ENCODE data around the gene MIA2.
"Not testable (repeated sequence)": the region's sequence is repeated elsewhere in the genome, so short reads cannot be mapped to it uniquely, and the experiment has no call there.

The MIA2 gene

DNA sequence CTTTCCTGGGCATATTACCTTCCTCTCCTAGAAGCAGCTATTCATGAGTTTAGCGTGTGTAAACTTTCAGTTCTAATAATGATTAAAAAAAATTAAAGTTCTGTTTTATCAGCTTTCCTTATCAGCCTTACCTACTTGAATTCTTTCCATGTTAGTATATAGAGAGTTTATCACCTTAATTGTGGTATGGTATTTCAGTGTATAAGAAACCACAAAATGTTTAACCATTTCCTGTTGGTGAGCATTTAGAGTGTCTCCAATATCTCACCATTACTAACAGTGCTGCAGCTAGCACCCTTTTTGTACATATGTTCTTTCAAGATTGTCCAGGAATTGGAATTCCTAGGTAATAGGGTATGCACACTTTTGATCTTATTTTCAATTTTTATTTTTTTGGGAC, 109.1 kb downstream of the MIA2 start:
- no peak for DNase-seq

DNA sequence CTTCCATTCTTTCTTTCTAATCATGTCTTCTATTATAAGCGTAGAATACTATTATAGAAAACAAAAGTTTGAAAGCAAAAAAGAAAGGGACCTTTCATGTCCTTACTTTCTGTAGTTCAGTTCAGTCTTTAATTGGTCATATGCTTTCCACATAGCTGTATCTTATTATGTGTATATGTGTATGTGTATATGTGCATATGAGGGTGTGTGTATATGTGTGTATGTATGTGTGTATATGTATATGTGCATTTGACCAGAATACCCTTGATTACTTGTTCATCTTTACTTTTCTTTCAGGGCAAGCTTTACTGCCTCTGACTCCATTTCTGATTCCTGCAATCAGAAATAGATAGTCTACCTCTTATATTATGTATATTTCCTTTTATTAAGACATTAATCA, 109.9 kb downstream of the MIA2 start:
- DNase-seq, result no peak

DNA sequence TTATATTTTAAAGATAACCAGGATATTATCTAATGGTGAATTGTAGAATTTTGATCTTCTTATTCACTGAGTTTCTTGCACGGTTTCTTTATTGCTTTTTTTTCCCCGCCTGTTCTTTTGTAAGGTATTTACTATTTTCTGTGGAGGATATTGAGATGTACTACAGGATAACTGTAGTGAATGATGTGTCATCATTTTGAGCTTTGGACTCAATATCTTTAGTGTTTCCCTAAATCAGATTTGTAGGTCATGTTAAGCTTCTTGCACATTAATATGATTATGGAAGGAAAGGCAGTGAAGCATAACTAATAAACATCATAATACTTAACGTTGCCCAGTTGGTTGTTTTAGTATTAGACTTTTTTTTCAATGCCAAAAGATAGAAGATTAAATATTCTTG, 117.2 kb downstream of the MIA2 start:
- no peak for DNase-seq

DNA sequence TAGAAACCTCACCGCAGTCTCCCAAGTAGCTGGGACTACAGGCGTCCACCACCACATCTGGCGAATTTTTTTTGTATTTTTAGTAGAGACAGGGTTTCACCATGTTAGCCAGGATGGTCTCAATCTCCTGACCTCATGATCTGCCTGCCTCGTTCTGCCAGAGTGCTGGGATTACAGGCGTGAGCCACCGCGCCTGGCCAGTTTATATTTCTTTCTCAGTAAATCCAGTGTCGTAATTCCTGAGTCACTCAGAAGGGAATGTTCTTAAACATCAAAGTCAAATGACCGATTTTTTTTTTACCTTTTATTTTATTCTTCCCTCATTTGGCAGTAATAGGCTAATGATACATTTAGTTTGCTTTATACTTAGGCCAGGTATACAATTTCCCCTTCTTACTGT, 118.0 kb downstream of the MIA2 start:
- no peak for DNase-seq

DNA sequence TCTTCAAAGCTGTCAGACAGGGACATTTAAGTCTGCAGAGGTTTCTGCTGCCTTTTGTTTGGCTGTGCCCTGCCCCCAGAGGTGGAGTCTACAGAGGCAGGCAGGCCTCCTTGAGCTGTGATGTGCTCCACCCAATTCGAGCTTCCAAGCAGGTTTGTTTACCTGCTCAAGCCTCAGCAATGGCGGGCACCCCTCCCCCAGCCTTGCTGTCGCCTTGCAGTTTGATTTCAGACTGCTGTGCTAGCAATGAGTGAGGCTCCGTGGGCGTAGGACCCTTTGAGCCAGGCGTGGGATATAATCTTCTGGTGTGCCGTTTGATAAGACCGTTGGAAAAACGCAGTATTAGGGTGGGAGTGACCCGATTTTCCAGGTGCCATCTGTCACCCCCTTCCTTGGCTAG, 125.4 kb downstream of the MIA2 start:
- not testable (repeated sequence) for DNase-seq

DNA sequence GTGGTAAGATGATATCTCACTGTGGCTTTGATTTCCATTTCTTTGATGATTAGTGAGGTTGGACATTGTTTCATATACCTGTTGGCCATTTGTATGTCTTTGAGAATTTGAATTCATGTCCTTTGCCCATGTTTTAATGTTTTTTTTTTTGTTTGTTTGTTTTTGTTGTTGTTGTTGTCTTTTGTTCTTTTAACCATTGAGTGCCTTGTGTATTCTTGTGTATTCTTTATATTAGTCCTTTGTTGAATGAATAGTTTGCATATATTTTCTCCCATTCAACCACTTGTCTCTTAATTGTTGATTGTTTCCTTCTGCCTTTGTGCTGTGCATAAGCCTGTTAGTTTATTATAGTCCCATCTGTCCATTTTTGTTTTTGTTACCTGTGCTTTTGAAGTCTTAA, 126.6 kb downstream of the MIA2 start:
- DNase-seq, result no peak

DNA sequence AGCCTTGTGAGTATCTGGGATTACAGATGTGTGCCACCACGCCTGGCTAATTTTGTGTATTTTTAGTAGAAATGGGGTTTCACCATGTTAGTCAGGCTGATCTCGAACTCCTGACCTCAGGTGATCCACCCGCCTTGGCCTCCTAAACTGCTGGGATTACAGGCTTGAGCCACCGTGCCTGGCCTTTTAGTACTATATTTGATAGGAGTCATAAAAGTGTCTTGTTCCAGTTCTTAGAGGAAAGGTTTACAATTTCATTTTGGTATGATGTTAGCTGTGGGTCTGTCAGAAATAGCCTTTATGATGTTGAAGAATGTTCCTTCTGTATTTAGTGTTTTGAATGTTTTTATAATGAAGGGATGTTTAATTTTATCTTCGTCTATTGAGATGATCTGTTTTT, 127.8 kb downstream of the MIA2 start:
- DNase-seq, result not testable (repeated sequence)

DNA sequence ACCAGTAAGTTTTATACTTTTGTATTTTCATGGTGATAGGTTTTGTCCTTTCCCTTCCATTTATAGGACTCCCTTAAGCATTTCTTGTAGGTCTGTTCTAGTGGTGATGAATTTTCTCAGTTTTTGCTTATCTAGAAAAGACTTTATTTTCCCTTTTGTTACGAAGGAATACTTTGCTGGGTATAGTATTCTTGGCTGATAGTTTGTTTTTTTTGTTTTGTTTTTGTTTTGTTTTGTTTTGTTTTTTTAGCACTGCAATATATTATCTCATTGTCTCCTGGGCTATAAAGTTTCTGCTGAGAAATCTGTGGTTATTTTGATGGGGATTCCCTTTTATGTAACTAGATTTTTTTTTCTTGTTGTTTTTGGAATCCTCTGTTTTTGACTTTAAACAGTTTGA, 130.8 kb downstream of the MIA2 start:
- no peak for DNase-seq

DNA sequence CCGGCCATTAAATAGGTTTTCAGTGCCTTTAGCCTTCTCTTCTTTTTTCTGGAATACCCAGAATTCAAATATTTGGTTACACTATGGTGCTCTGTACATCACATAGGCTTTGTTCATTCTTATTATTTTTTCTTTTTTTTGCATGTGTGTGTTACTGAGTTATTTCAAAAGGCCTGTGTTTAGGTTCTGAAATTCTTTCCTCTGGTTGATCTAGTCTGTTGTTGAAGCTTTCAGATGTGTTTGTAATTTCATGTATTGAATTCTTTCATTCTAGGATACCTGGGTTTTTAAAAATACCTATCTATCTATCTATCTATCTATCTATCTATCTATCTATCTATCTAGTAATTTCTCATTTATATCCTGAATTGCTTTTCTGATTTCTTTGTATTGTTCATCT, 131.6 kb downstream of the MIA2 start:
- DNase-seq, result no peak

DNA sequence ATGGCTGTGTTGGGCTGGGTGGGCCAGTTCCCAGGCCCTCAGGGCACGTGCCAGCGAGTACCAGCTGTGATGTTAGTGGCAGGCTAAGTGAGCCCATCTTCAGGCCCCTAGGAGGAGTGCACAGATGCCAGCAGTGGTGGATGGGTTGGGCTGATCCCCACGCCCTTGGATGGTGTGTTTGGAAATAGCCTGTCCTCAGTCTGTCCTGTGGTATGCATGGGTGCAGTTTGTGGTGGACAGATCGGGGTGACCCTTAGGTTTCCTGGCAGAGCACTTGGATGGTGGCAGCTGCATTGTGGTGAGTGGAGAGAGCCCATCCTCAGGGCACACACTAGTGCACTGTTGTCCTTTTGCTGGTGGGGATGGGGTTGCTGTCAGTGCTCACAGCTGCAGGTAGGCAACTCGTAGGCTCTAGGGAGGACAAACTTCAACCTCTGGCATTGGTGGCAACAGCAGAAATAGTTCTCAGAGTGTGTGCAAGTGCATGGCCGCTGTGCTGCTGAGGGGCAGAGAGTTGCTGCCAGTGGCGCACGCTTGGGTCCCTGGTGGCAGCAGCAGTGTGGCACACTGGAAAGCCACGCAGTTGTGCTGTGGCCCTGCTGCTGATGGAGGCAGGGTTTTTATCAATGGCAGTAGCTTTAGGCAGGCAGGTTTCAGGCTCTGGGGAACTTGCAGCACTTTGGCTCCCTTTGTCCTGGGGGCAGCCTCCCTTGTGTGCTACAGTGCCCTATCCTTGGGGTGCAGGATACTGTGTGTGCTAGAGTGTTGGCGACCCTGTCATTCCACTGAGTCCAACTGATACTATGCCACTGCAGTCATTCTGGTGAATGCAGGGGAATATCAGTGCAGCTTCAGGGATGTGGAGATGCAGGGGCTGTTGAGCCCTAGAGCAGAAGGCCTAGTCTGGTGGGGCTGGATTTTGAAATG, 133.0 kb downstream of the MIA2 start:
- no peak for DNase-seq

DNA sequence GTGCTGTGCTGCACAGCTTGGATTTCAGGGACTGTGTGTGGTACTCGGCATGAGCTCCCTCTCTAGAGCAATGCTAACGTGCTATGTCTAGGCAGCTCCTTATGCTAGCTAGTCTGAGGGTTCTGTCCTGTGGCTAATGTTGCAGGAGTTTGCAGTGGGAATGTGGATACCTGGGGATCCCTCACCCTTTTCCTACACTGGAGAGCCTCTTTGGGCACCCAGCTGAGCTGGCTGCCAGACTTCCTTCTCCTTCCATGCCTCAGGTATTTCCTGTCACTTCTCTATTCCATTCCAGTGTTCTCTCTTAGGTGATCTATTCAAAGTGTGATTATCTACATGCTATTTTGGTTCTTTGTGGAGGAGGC, 133.7 kb downstream of the MIA2 start:
- DNase-seq, result no peak

DNA sequence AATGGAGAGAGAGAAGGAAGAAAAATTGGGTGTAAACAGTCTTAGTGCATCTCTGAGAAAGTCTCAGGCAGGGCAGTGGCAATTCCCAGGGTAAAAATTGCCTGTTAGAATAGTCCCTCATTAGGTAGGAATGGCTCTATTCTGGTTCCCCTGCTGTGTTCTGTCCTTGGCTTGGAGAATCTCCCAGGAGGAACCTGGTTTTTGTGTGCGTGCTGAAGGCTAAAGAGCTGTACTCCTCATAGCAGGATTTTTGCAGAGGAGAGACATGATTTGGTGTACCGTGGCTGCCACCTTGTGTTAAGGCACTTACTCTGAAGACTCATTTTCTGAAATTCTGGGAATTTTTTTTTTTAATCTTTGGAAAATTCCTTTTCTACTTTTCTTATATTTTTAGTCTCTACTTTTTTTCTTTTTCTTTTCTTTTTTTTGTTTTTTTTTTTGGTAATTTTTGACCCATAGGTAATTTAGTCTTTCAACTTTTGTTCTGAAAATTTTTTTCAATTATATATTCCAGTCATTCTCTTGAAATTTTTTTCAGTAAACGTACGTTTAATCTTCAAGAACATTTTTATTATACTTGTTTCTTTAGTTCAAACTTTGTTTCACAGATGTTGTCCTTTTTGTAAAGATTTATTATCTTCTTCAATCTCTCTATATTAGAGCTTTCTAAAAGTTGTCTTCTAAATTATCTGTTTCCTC, 134.7 kb downstream of the MIA2 start:
- peak; percentile 68 for DNase-seq

DNA sequence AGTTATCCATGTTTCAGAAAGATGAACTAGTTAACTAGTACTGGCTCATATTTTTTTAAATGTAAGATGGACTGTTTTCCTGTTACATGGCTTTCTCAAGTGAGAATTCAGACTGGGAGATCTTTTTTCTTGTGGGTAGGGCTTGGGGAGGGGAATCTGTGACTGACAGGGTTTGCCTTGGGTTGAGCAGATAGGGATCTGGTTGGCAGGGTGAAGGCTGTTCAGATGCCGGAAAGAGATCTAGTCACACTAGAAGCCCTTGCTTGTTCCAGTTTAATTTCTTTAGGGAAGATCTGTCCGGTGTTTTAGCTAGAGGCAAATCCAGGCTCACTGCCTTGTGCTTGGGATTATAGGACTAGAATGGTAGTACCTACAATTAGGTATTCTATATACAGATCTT, 135.3 kb downstream of the MIA2 start:
- DNase-seq, result no peak

DNA sequence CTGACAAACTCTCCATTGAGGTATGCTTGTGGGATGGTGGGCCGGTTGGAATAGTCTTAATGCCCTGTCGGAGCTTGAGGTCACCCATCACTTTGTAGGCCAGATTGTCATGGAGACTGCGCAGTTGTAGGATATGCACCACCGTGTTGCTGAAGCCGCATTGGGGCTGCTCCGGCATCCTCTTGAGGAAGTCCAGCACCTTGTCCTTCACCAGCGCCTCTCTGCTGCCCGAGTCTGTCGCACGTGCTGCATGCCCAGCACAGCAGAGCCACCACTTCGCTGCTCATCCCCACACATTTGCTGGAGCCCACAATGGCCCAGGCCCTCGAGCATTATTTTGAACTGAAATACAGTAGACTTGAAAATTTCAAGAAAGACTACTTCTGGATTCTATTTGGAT, 136.7 kb downstream of the MIA2 start:
- no peak for DNase-seq

DNA sequence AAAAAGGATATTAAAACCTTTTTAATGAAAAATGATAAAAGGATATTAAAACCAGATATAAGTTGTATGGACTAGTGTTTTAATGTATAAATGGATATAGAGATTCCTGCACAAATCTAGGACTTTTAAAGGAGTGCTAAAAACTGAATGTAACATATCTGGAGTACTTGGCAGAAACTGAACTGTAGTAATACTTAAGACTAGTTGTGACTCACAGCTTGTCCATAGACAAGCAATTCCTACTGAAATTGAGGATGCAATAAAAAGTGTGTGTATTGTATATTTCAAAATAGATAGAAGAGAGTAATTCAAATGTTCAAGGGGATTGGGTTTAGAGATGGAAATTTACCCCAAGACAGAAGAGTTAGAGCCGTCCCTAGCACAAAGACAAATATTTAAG, 138.9 kb downstream of the MIA2 start:
- no peak for DNase-seq

DNA sequence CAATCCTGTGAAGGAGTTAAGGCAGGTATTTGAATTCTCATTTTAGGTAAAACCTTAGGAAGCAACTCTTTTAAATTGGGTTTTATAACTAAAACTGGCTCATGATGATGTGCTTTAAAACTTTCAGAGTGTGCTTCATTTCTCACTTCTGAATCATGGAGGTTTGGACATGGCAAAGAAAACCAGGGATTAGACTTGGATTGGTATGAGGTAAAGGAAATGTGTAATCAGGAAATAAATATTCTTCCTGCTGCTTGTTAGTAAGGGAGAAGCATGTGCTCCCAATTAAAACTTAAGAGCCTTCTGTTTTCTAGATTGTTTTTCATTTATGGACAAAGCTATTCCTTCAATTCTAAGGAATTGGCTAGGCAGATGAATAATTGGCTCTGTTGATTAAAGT, 141.1 kb downstream of the MIA2 start:
- DNase-seq, result no peak

DNA sequence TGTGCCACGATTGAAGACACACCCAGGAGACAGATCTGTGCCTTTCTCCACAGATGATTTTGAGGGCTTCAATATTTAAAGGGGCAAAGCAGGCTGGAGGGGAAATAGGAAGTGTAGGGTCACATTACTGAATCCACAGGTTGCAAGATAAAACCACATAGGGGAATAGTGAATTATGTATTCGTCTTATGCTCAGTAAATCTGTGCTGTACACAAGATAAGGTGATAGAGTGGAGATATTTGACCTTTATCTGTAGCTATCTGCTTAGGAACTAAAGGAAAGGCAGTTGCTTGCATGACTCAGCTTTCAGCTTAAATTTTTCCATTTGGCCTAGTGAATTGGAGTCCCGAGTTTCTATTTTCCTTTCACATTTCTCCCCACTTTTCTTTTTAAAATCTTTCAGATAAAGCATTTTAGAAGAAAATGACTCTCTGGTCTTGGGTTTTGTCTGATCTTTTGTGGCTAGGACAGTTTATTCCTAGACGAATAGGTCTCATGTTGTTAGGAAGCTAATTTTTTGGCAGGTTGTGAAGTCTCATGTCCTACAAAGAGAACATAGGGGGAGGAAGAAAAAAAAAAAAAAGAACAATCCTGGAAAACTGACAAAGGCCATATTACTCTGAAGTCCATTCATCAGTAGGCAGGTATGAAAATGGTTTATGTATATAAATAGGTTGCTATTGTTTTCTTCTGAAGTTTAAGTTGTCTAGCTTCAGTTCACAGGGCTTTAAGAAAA, 143.1 kb downstream of the MIA2 start:
- no peak for DNase-seq

DNA sequence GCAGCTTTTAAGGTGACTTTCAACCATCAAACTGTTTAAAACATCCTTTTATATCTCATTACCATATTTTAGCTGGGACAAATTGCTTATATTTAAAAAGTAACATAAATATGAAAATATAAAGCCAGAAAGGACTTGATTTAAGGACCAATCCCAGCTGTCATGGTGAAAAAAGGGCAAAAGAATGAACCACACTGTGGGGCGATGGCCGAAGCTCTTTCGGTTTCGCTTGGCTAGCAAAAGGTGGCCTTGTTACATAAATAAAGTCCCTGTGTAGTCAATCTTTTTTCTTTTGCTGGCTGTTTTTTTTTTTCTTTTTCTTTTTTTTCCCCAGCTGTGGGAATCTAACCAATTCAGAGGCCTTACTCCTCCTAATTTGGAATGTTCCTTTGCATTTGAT, 147.7 kb downstream of the MIA2 start:
- no peak for DNase-seq

DNA sequence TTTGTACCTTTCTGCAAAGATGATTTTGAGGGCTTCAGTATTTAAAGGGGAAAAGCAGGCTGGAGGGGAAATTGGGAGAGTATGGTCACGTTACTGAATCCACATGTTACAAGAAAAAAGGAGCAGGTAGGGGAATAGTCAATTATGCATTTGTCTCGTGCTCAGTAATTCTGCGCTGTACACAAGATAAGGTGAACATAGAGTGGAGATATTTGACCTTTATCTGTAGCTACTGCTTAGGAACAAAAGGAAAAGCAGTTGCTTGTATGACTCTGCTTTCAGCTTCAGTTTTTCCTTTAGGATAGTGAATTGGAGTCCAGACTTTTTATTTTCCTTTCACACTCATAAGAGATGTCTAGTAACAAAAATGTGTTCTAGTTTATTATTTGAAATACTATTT, 148.7 kb downstream of the MIA2 start:
- no peak for DNase-seq

DNA sequence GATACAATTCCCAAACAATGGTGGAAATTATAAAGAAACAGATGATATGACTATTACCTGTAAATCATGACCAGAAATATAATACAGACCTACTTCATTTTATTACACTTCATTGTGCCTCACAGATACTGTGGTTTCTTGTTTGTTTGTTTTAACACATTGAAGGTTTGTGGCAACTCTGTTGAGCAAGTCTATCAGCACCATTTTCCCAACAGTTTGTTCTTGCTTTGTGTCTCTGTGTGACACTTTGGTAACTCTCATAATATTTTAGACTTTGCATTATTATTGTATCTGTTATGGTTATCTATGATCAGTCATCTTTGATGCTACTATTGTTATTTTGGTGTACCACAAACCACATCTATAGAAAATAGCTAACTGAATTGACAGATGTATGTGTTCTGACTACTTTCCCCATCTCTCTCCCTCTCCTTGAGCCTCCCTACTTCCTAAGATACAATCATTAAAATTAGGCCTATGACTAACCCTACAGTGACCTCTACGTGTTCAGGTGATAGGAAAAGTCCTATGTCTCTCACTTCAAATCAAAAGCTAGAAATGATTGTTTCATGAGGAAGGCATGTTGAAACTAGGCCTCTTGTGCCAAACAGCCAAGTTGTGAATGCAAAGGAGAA, 149.4 kb downstream of the MIA2 start:
- DNase-seq, result no peak

DNA sequence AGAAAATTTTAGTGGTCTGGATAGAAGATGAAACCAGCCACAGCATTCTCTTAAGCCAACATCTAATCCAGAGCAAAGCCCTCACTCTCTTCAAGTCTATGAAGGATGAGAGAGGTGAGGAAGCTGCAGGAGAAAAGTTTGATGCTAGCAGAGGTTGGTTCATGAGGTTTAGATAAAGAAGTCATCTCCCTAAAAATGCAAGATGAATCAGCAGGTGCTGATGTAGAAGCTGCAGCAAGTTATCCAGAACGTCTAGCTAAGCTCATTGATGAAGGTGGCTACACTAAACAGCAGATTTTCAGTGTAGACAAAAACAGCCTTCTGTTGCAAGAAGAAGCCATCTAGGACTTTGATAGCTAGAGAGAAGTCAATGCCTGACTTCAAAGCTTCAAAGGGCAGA, 150.0 kb downstream of the MIA2 start:
- no peak for DNase-seq

DNA sequence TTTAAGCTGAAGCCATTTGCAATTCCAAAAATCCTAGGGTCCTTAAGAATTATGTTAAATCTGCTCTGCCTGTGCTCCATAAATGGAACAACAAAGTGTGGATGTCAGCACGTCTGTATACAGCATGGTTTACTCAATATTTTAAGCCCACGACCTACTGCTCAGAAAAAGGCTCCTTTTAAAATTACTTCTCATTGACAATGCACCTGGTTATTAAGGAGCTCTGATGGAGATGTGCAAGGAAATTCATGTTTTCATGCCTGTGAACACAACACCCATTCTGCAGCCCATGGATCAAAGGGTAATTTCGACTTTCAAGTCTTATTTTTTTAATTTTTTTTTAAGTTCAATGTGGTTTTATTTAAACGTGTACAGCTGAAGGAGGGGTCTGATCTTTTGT, 150.5 kb downstream of the MIA2 start:
- DNase-seq, result no peak

DNA sequence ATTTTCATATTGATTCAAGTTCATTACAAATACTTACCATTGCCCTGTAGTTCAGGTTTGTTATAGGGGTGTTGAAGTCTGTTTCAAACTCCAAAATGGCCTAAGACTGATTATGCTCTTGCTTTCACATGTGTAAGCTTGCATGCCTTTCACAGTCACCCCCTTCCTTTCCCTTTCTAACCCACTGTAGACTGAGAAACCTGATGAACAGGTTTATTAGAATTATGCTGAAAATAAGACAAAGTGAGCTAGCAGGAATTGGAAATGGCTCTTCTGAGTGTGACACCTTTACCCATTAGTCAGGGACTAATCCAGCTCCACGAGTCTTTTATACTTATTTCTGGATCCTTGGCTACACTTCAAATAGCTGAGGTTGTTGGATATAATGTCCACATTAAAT, 159.6 kb downstream of the MIA2 start:
- peak; percentile 53 for DNase-seq
